ENCODE data around the gene TRDN.

Gene TRDN, protein sequence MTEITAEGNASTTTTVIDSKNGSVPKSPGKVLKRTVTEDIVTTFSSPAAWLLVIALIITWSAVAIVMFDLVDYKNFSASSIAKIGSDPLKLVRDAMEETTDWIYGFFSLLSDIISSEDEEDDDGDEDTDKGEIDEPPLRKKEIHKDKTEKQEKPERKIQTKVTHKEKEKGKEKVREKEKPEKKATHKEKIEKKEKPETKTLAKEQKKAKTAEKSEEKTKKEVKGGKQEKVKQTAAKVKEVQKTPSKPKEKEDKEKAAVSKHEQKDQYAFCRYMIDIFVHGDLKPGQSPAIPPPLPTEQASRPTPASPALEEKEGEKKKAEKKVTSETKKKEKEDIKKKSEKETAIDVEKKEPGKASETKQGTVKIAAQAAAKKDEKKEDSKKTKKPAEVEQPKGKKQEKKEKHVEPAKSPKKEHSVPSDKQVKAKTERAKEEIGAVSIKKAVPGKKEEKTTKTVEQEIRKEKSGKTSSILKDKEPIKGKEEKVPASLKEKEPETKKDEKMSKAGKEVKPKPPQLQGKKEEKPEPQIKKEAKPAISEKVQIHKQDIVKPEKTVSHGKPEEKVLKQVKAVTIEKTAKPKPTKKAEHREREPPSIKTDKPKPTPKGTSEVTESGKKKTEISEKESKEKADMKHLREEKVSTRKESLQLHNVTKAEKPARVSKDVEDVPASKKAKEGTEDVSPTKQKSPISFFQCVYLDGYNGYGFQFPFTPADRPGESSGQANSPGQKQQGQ

DNA sequence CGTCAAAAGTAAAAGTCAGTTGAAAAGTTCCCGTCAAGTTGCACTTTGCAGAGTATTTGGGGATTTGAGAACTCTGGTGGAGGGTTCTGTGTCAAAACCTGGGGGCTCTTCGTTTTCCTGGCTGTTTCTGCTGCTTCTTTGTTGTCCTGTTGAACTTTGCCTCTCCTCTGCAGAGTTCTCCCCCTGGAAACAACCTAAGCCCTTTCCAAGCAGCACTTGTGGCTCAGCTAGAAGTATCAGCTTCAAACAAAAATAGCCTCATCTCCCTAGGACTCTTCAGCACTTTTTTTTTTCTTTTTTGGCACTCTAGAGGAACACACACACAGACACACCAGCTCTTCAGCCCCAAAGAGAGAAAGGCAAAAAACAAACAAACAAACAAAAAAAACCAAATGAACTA, at the start of gene TRDN:
Gene TRDN (minus strand): TSS at position 169 of the 400 bp plus-strand sequence. CDS start 175 bp downstream, outside the sequence.
- no peak for TF ChIP-seq POLR2A (IDR thresholded peaks at IDR 0.05; ENCODE audit: low read length)
- TF ChIP-seq GATA1 (IDR thresholded peaks at IDR 0.05; ENCODE audit: low read depth, low read length), result no peak
- DNase-seq, result no peak

GRCh38 chr6:123681957-123682462, 45.3 kb upstream of the TRDN start:
- DNase-seq, result no peak
- TF ChIP-seq GATA1 (IDR thresholded peaks at IDR 0.05; ENCODE audit: low read depth, low read length), result no peak
- TF ChIP-seq POLR2A (IDR thresholded peaks at IDR 0.05; ENCODE audit: low read length), result no peak

GRCh38 chr6:123677897-123678296, 41.1 kb upstream of the TRDN start:
- DNase-seq, result no peak
- no peak for TF ChIP-seq POLR2A (IDR thresholded peaks at IDR 0.05; ENCODE audit: low read length)
- no peak for TF ChIP-seq GATA1 (IDR thresholded peaks at IDR 0.05; ENCODE audit: low read depth, low read length)

GRCh38 chr6:123676793-123677192, 40.0 kb upstream of the TRDN start:
- TF ChIP-seq GATA1 (IDR thresholded peaks at IDR 0.05; ENCODE audit: low read depth, low read length) (no peak), POLR2A (IDR thresholded peaks at IDR 0.05; ENCODE audit: low read length) (no peak)
- no peak for DNase-seq

DNA sequence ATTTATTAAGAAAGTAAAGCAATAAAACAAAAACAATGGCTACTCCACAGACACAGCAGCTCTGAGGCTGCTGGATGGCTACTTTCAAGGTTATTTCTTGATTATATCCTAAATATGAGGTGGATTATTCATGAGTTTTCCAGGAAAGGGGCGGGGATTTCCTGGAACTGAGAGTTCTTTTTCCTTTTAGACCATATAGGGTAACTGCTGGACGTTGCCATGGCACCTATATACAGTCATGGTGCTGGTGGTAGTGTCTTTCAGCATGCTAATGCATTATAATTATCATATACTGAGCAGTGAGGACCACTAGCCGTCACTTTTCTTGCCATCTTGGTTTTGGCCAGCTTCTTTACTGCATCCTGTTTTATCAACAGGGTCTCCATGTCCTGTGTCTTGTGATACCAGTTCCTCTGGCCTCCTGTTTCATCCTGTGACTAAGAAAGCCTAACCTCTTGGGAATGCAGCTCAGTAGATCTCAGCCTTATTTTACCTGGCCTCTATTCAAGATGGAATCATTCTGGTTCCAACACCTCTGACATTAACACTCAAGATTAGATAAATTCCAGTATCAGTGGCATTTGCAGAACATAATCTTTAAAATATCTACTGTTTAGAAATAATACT, 32.3 kb upstream of the TRDN start:
- TF ChIP-seq POLR2A (IDR thresholded peaks at IDR 0.05; ENCODE audit: low read length) (no peak), GATA1 (IDR thresholded peaks at IDR 0.05; ENCODE audit: low read depth, low read length) (no peak)
- no peak for DNase-seq

GRCh38 chr6:123668063-123668462, 31.3 kb upstream of the TRDN start:
- TF ChIP-seq GATA1 (IDR thresholded peaks at IDR 0.05; ENCODE audit: low read depth, low read length) (no peak), POLR2A (IDR thresholded peaks at IDR 0.05; ENCODE audit: low read length) (no peak)
- DNase-seq, result no peak

DNA sequence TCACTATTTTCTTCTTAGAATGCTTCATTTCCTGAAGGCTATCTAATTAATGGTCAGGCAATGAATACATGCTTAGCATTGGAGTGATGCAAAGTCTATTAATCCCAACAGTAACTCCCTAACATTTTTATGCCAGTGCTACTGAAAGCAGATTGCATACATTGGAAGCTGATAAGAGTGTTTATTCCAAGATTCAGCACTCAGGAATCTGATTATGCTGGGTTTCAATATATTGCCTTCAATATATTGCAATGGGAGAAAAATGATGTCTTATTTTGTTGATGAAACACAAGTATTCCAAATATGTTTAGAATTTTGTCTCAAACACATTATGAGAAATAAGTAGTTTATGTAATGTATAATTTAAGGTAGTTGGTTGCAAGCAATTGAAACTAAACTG, 26.7 kb upstream of the TRDN start:
- no peak for DNase-seq
- no peak for TF ChIP-seq GATA1 (IDR thresholded peaks at IDR 0.05; ENCODE audit: low read depth, low read length)
- no peak for TF ChIP-seq POLR2A (IDR thresholded peaks at IDR 0.05; ENCODE audit: low read length)

DNA sequence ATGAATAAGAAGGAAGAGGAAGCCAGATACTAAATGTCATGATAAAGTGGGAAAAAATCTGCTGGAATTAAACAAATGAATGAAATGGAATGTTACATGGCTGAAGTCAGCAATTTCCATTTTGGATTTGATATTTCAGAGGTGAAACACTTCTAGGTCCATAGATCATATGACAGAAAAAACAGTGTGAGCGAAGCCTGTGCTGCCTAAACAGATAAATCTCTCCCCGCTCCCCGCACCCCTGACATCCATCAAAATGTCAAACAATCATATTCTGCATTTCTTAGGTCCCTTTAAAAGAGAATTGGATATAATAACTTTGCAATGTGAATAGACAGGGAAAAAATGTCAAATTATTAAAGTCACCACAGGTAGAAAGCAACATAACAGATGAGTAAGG, 26.0 kb upstream of the TRDN start:
- TF ChIP-seq POLR2A (IDR thresholded peaks at IDR 0.05; ENCODE audit: low read length) (no peak), GATA1 (IDR thresholded peaks at IDR 0.05; ENCODE audit: low read depth, low read length) (no peak)
- DNase-seq, result no peak

DNA sequence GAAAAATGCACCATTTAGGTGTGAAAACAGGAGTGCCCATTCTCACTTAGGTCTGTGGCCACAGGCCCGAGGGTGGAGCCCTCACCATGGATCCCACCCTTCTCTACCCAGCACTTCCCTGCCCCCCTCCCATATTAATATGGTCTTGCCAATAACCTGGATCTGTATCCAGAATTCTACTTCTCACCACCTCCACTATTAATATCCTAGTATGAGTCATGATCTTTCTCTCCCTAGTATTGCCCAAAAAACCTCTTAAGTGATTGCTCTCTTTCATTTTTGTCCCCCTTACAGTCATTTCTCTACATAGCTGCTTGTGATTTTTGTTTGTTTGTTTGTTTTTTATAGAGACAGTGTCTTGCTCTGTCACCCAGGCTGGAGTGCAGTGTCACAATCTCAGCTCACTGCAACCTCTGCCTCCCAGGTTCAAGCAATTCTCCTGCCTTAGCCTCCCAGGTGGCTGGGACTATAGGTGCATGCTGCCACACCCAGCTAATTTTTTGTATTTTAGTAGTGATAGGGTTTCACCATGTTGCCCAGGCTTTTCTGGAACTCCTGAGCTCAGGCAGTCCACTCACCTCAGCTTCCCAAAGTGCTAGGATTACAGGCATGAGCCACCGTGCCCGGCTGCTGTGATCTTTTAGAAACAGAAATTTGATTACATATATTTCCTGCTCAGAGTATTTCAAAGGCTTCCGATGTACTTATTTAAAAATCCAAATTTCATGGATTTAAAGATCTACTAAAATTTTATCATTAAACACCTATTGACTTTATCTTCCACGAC, 24.5 kb upstream of the TRDN start:
- no peak for DNase-seq
- TF ChIP-seq POLR2A (IDR thresholded peaks at IDR 0.05; ENCODE audit: low read length) (no peak), GATA1 (IDR thresholded peaks at IDR 0.05; ENCODE audit: low read depth, low read length) (no peak)

DNA sequence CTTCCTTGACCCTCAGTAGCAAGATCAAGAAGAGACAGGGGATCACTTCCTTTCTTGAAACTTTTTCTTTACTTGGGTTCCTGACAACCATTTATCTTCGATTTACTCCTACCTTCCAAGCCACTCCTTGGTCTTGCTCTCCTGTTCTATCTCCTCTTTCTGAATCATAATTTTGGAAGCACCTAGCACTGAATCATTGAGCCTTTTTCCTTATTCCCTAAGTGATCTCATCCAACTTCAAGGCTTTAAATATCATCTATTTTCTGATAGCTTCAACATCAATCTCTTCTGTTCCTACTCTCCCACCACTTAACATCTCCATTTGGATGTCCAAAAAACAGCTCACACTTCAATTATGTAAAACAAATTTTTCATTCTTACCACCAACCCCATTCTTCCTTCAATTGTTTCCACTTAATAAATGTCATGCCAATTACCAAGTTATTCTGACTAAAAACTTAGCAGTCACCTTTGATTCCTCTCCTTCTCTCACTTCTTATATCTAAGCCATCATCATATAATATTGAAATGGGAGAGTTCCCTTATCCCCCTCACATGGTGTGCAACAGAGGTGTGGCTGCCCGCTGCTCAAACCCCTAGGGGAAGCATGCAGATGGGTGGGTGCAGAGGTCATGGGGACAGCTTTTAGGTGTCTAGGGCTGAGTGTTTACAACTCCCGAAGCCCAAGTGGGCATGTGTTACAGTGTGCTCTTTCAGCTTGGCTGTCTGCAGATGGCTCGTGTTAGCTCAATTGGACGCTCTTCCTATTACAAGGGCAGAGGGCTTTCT, 23.4 kb upstream of the TRDN start:
- DNase-seq, result no peak
- TF ChIP-seq POLR2A (IDR thresholded peaks at IDR 0.05; ENCODE audit: low read length) (no peak), GATA1 (IDR thresholded peaks at IDR 0.05; ENCODE audit: low read depth, low read length) (no peak)

- TF ChIP-seq GATA1 (IDR thresholded peaks at IDR 0.05; ENCODE audit: low read depth, low read length) (no peak), POLR2A (IDR thresholded peaks at IDR 0.05; ENCODE audit: low read length) (no peak)
- DNase-seq, result no peak
These were observed 22.1 kb upstream of the TRDN start for GRCh38 chr6:123658848-123659247.

- no peak for DNase-seq
- TF ChIP-seq POLR2A (IDR thresholded peaks at IDR 0.05; ENCODE audit: low read length) (no peak), GATA1 (IDR thresholded peaks at IDR 0.05; ENCODE audit: low read depth, low read length) (no peak)
These were observed 19.0 kb upstream of the TRDN start for GRCh38 chr6:123655521-123656306.

Data from erythroblast (primary cell).